Epithelial cell of proximal tubule (primary cell): ENCODE measurements around the gene INSM1. TPM values are rescaled to one million over a fixed set of nuclear protein-coding genes. Genes with fewer than 3 reads are reported as not detected.

Experiments used
- DNase-seq: peaks from one replicate; pipeline ENCODE4 v3.0.0-alpha.2; 2011; ENCODE audit warnings: low read depth
- H3K4me3 ChIP-seq: 2 replicates; pipeline ENCODE4 v1.5.1; 2011; ENCODE audit warnings: low read depth, mild to moderate bottlenecking, low read length
- CTCF ChIP-seq: conservative IDR thresholded peaks from 2 replicates; pipeline ENCODE4 v1.5.1; 2012; ENCODE audit warnings: low read depth, mild to moderate bottlenecking, low read length
- total RNA-seq: library from RNA; depleted of rRNA; stranded (reverse); fragments of >200 nt; gene quantifications from 2 replicates; pipeline ENCODE4 v1.2.3, GENCODE V29; 2015

The INSM1 gene
- total RNA-seq, 1 donor from 2014 or later: not detected

GRCh38 chr20:20401991-20402390 is 34.1 kb downstream of the INSM1 start:
- no peak for TF ChIP-seq CTCF
- no peak overlapping the region for H3K4me3 ChIP-seq
- DNase-seq: no peak

GRCh38 chr20:20404633-20405032 is 36.7 kb downstream of the INSM1 start:
- TF ChIP-seq CTCF: no peak
- no peak overlapping the region for H3K4me3 ChIP-seq
- DNase-seq: no peak

DNA sequence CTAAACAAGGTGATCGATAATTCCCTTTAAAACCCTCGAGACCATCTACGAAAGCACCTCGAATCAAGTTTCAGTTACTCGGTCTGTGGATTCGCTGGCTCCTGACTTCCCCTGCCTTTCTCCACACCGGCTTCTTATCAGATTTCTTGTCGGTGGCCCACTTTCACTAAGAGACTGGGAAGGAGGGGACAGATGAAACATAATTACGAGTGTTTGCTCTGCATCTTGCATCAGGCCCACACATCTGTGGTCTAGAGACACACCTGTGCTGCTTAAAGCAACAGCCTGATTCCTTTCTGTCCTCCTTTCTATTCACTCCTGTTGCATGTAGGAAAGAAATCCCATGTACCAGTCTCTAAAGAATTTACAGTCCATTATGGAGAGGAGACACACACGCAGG is 37.7 kb downstream of the INSM1 start:
- no peak for TF ChIP-seq CTCF
- no peak overlapping the region for H3K4me3 ChIP-seq
- no peak for DNase-seq

- H3K4me3 ChIP-seq: no peak overlapping the region
- no peak for DNase-seq
- no peak for TF ChIP-seq CTCF
Observed at GRCh38 chr20:20406306-20406705, 38.4 kb downstream of the INSM1 start.

DNA sequence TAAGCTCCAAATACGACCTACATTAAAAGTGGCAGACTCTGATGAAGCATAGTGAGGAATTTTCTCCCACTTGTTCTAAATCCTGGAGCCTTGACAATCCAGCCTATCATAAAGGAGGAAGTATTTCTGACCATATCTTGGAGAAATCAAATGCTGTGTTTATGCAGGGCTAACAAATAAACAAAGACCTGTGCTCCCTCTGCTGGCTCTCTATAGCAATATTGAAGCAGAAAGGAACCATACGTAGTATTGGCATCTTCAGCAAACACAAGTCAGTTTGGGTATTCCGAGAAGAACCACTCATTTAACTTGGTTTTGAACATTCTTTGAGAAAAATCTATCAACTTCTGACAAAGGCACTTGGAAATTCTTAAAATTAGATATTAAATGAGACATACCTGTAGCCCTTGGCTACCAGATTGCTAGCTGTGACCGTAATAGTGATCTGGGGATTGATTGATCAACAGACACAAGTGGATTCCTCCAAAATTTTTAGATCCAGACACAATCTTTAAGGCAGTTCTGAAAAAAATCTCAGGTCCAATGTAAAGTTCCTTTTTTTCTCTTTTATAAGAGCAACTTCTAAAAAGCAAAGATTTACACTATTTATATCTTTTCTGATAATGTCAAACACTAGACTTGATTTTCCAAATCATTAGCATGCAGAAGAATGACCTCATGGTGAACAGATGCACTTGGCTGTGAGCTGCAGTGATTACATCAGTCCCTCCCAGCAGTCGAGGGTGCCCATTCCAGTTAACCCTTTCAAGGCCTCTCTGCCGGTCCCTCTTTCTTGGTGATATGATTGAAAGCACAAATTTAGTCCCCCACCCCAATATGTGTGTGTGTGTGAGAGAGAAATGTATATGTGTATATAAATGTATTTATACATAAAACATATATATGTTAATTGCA is 40.2 kb downstream of the INSM1 start:
- peak; percentile 29 for TF ChIP-seq CTCF
- peak; percentile 7 for DNase-seq
- H3K4me3 ChIP-seq: no peak overlapping the region

GRCh38 chr20:20409331-20409730 is 41.4 kb downstream of the INSM1 start:
- TF ChIP-seq CTCF: no peak
- DNase-seq: no peak
- no peak overlapping the region for H3K4me3 ChIP-seq

- H3K4me3 ChIP-seq: no peak overlapping the region
- no peak for DNase-seq
- no peak for TF ChIP-seq CTCF
Observed at GRCh38 chr20:20410678-20411077, 42.8 kb downstream of the INSM1 start.
